GM21360 (cell line): Measurements from ENCODE around the gene PPP2R2D.
"Not testable (repeated sequence)": the region's sequence is repeated elsewhere in the genome, so short reads cannot be mapped to it uniquely, and the experiment has no call there.

Experiments used
- ATAC-seq: cut with Tn5 transposase; IDR thresholded peaks from one replicate; pipeline ENCODE4 v1.9.1; 2021; ENCODE audit warnings: mild to moderate bottlenecking, moderate library complexity; ENCODE audit not compliant: unreplicated experiment

PPP2R2D gene

DNA sequence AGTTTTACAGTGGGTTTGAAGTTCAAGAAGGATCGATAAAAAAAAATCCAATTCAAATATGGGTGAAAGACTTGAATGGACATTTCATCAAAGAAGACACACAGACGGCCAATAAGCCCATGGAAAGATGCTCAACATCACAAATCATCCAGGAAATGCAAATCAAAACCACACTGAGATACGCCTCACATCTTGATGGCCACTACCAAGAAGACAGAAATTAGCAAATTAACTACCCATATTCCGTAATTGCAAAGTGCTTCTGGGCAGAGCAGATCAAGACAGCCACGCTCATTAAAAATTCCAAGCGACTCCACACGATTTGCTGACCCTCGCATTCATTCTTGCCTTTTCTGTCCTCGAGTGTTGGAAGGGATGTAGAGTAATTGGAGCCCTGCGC lies 34.1 kb upstream of the PPP2R2D start:
- no peak for ATAC-seq

- ATAC-seq: no peak
Observed at GRCh38 chr10:131868436-131868835, 32.4 kb upstream of the PPP2R2D start.

- no peak for ATAC-seq
Observed at GRCh38 chr10:131869344-131869743, 31.5 kb upstream of the PPP2R2D start.

GRCh38 chr10:131870411-131870810 lies 30.4 kb upstream of the PPP2R2D start:
- ATAC-seq: no peak

DNA sequence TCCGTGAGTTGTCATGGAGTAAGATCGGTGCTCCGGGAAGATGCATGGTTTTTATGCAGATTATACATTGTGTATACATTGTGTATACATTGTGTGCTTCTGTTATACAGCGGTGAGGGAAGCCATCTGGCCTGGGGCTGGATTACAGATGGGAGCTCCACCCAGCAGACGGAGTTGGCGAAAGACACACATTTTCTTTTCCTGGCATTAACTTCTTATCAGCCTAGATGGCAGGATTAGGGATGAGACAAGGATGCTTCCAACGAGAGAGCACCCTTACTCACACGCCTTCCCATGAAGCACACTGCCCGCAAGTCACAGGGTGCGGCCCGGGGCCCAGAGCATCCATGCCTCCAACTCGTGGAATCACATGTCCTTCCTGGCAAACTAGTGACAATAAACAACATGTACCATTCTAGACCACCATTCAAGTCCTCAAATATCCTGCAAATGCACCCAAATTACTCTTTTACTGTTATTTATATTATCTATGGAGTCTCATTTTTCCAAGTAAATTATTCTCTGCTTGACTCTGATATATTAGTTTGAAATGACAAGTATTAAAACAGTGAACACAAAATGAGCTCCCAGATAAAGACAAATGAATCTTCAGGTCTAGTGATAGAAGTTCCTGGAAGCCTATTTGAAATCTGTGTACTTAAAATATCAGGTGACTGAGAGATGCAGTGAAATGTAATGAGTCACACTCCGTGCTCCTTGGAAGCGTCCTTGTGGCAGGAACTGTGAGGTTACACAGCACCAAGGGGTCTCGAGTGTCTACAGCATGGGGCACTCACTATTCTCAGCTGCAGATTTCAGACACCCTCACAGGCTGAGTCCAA lies 29.8 kb upstream of the PPP2R2D start:
- ATAC-seq: no peak

DNA sequence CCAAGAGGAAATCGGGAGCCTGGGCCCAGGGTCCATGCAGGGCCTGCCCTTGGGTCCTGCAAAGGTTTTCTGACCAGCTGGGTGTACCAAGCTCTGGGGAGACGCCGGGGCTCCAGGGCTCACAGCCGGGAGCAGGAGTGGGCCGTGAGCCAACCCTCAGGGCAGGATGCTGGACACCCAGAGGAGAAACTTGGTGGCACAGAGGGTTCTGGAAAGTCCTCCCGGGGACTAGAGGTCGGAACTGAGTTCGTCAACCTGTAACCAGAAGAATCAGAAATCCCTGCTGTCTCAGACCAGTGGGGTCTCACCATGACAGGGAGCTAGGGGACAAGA lies 29.2 kb upstream of the PPP2R2D start:
- no peak for ATAC-seq

DNA sequence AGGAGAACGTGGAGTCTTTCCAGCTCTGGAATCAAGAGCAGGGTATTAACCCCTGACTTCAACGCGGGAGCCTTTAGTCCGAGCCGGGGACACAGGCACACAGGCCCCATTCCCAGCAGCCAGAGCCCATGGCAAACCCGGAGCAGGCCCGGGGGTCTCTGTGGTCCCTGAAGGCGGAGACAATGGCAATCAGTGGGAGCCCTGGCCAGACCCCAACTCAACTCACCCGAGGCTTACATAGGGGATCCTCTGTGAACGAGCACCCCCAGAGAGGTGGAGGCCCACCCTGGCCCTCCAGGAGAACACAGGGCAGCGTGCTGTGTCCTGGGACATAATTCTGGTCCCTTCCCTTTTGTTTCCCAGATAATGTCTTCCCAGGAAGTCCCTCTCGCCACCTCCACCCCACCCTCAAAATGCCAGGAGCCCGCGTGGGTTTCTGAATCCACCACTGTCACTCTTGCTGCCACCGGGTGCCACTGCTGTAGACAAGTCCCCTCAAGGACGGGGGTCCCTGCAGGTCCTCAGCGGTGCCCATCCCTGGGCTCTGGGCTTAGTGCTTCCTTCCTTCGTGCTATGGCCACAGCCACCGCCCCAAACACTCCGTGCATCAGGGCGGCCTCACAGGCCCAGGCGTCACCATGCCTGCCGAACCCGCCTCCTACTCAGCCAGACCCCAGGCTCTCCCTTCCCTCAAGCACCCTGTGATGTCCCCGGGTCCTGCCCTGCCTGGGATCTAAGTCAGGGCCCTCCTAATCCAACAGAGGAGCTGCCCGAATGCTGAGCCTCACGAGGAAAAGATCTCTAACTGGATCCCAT lies 28.6 kb upstream of the PPP2R2D start:
- no peak for ATAC-seq

DNA sequence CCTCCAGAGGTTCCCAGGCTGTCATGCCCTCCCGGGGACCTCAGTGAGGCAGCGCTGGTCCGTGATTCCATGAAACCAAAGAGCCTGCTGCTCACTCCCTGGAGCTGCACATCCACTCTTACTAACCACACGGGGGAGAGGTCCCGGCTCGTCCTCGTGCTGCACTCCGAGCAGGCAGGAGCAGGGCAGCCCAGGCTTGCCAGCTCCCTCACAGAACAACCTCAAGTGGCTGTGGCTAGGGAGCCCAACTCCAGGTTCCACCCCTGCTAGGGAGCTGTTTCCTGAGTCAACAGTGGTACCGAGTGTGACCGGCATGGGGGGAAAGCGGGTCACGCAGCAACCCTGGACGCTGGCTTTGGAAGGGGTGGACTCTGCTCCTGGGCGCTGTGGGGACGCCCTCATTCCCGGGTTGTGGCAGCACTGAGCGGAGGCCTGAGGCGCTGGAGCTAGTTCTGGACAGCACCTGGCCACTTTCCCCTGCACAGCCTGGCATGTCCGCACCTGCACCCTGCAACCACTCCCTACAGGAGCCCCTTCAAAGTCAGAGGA lies 27.9 kb upstream of the PPP2R2D start:
- no peak for ATAC-seq

GRCh38 chr10:131874991-131875451 lies 25.8 kb upstream of the PPP2R2D start:
- peak; percentile 91 for ATAC-seq

- no peak for ATAC-seq
Observed at GRCh38 chr10:131875501-131875900, 25.3 kb upstream of the PPP2R2D start.

- no peak for ATAC-seq
Observed at GRCh38 chr10:131876017-131876416, 24.8 kb upstream of the PPP2R2D start.

DNA sequence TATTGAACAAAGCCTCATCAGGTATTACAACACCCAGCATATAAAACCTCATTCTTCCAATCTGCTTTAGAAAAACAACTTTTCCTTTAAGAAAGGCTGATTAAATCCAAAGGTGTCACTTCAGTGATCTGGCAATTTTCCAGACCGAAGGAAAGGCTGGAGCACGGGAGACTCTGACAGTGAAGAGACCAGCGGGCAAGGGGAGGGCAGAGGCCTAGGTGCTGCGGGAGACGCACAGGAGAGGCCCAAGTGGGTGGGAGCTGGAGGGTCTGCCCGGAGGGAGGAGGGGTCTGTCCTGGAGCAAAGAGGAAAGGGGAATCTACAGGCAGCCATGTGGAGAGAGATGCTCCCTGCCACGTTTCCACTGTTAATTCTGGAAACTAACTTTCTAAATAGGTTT lies 24.3 kb upstream of the PPP2R2D start:
- ATAC-seq: no peak

- no peak for ATAC-seq
Observed at GRCh38 chr10:131880016-131880590, 20.7 kb upstream of the PPP2R2D start.

GRCh38 chr10:131881104-131881880 lies 19.5 kb upstream of the PPP2R2D start:
- ATAC-seq: no peak

- no peak for ATAC-seq
Observed at GRCh38 chr10:131882151-131882550, 18.7 kb upstream of the PPP2R2D start.

- no peak for ATAC-seq
Observed at GRCh38 chr10:131882590-131883451, 18.0 kb upstream of the PPP2R2D start.

- not testable (repeated sequence) for ATAC-seq
Observed at GRCh38 chr10:131883621-131884393, 17.0 kb upstream of the PPP2R2D start.

GRCh38 chr10:131885391-131886165 lies 15.2 kb upstream of the PPP2R2D start:
- peak; percentile 99 for ATAC-seq
